ENCODE data around the gene POLN. TPM values are rescaled to one million over a fixed set of nuclear protein-coding genes. Genes with fewer than 3 reads are reported as not detected.
"Not testable (repeated sequence)": the region's sequence is repeated elsewhere in the genome, so short reads cannot be mapped to it uniquely, and the experiment has no call there.

Gene POLN
- total RNA-seq, 1 donor from 2014 or later: 8.4 TPM

- DNase-seq (ENCODE audit: low spot score): peak; percentile 79
Measured at GRCh38 chr4:2220016-2220630, 21.8 kb downstream of the POLN start.

DNA sequence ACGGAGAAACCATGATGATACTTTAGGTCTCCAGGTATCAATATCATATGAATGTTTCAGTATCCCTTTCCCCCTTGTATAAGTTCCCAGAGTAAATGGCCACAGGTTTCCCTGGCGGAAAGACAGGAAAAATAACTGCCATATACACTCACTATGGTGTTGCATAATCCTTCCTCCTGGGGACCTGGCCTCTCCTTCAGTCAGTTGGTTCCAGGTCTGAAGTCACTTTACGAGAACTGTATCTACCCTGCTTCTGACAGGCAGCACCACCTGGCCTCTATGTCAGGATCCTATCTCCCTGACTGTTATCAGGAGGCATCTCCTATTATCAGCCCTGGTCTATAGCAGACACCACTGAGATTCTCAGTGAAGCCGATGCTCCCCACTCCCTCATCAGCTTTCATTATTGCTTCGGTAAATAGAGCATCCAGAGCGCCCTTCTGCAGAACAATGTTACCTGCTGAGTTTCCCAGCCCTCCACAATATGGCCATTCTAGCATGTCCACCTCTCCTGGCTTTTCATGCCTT is 22.6 kb downstream of the POLN start:
- DNase-seq (ENCODE audit: low spot score): no peak

DNA sequence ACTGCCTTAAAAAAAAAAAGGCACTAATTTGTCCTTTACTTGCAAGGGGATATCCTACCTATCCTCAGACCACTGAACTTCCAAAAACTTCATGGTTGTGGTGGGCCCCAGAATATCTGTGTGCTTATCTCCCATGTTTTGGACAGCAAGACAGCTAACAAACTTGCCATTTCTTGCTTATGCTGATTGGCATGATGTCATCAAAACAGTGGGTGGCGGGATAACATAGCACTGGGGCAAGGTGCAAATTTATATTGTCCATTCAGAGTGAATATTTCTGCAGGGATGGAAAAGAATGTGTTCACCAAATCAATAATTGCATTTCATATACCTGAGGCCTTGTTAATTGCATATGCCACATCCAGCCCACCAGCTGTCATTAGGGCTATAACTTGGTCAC is 23.5 kb downstream of the POLN start:
- no peak for DNase-seq (ENCODE audit: low spot score)

- no peak for DNase-seq (ENCODE audit: low spot score)
Measured at GRCh38 chr4:2217726-2218125, 24.2 kb downstream of the POLN start.

DNA sequence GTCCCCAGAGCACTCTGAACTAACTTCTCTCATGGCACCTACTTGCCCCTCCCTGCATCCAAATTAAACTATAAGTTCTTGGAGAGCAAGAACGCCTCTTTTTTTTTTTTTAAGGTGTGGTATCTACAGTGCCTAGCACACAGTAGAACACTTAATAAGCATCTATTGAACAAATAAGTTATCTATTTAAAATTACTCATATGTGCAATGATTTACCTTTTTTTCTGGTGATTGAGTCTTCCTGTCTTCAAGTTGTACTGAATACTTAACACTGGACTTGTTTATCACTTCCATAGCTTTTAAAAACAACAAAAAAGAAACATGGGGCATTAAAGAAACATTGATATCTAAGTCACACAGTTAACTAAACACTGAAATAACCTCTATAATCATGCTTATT is 29.1 kb downstream of the POLN start:
- no peak for DNase-seq (ENCODE audit: low spot score)

DNA sequence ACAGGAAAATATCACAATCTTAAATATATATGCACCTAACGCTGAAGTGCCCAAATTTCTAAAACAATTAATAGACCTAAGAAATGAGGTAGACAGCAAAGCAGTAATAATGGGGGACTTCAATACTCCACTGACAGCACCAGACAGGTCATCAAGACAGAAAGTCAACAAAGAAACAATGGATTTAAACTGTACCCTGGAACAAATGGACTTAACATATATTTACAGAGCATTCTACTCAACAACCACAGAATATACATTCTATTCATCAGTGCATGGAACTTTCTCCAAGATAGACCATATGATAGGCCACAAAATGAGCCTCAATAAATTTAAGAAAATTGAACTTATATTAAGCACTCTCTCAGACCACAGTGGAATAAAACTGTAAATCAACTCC is 39.1 kb downstream of the POLN start:
- DNase-seq (ENCODE audit: low spot score): not testable (repeated sequence)

- no peak for DNase-seq (ENCODE audit: low spot score)
Measured at GRCh38 chr4:2194496-2194895, 47.4 kb downstream of the POLN start.

DNA sequence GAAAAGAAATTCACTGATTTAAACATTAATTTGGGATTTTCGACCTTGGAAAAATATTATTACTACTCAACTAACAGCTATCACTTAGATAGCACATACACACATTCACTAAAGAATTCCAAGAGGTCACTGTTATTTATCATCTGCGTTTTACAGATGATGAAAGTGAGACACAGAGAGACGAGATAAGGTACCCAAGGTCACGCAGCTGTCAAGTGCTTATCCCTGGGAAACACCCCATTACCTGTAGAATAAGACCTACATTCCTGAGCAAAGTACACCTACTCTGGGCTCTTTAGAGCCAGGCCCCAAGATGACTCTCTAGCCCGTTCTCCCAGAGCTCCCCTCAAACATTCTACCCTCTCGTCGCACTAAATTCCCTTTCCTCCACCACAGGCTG is 48.6 kb downstream of the POLN start:
- DNase-seq (ENCODE audit: low spot score): no peak

GRCh38 chr4:2186865-2187172 is 55.1 kb downstream of the POLN start:
- DNase-seq (ENCODE audit: low spot score): no peak

- DNase-seq (ENCODE audit: low spot score): no peak
Measured at GRCh38 chr4:2186133-2186864, 55.6 kb downstream of the POLN start.

- no peak for DNase-seq (ENCODE audit: low spot score)
Measured at GRCh38 chr4:2183394-2183793, 58.5 kb downstream of the POLN start.

DNA sequence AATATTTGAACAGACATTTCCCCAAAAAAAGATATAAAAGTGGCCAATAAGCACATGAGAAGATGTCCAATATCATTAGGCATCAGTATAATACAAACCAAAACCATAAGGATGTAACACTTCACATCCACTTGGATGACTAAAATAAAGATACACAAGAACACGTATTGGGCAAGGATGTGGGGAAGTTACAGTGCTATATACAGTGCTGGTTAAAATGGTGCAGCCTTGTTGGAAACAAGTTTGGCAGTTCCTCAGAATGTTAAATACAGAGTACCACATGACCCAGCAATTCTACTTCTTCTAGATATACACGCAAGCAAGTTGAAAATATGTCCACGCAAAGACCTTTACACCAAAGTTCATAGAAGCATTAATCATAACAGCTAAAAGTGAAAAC is 58.9 kb downstream of the POLN start:
- no peak for DNase-seq (ENCODE audit: low spot score)

DNA sequence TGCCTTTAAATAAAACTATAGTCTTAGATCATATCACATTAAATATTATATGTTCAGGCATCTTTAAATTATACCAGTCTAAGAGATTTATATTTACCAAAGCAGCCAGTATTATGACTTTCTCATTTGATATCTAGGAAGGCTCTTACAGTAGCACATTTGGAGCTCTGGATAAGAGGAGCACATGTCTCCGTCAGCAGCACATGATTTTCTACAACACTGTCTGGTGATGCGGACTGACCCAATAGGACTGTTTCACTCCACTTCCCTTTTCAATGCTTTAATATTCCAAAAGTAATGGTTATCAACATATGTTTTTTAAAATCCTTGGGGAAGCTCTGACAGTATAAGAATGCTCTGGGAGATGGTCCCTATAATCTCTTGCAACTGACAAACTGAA is 61.5 kb downstream of the POLN start:
- DNase-seq (ENCODE audit: low spot score): peak; percentile 50

GRCh38 chr4:2179717-2180116 is 62.2 kb downstream of the POLN start:
- DNase-seq (ENCODE audit: low spot score): no peak

- DNase-seq (ENCODE audit: low spot score): no peak
Measured at GRCh38 chr4:2178986-2179385, 62.9 kb downstream of the POLN start.

- no peak for DNase-seq (ENCODE audit: low spot score)
Measured at GRCh38 chr4:2177443-2178093, 64.4 kb downstream of the POLN start.

DNA sequence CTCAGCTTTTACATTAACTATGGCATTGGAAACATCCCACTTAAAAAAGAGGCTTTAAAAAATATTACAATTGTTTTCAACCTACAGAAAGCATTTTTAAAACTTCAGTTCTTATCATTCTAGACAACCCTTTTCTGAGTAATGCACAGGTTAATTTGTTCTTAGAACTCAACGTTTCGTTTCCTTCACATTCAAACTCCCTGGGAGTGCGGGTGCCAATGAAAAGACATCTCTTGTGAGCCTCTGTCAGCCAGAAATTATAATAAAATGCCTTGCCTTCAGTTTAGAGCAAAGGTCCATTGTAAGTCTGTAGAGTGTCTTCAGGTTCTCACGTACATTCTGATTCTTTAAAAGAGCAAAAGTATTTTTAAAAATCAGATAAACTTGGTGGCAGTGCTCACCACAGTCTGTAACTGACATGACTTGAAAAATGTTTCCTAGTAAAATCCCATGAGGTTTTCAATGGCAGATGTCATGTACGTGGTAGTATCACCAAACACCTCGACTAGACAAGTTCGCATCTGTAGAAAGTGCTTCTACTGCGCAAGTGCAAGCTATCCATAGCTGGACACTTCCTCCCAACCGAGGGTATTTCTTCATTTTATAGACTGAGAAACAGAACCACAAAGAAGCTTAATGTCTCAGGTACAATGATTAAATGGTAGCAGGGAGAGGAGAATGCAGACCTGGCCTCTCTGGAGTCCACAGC is 65.8 kb downstream of the POLN start:
- no peak for DNase-seq (ENCODE audit: low spot score)

GRCh38 chr4:2174061-2174460 is 67.9 kb downstream of the POLN start:
- no peak for DNase-seq (ENCODE audit: low spot score)

DNA sequence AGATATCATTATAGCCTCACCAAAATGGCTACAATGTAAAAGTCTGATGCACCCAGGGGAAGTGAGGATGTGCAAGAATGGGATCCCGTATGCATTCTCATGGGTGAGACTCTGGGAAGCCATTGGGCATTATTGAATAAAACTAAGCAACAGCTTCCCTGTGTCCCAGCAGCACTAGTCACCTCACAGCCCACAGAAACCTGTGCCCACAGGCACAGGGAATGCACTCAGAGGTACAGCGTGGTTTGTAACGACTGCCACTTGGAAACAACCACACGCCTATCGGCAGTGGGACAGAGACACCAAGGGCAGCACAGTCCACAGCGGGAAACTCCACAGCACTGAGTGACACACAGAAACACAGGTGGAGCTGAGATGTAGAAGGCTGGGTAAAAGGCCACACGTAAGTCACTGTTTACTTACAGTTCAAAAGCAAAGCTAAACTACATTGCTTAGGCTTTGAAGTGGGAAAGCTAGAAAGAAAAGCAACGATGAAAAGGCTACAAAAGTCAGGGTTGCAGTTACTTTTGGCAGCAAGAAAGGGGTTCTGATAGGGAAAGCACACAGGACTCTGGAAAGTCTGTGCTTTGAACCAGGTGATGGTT is 69.2 kb downstream of the POLN start:
- no peak for DNase-seq (ENCODE audit: low spot score)

- peak; percentile 27 for DNase-seq (ENCODE audit: low spot score)
Measured at GRCh38 chr4:2172161-2172560, 69.8 kb downstream of the POLN start.

DNA sequence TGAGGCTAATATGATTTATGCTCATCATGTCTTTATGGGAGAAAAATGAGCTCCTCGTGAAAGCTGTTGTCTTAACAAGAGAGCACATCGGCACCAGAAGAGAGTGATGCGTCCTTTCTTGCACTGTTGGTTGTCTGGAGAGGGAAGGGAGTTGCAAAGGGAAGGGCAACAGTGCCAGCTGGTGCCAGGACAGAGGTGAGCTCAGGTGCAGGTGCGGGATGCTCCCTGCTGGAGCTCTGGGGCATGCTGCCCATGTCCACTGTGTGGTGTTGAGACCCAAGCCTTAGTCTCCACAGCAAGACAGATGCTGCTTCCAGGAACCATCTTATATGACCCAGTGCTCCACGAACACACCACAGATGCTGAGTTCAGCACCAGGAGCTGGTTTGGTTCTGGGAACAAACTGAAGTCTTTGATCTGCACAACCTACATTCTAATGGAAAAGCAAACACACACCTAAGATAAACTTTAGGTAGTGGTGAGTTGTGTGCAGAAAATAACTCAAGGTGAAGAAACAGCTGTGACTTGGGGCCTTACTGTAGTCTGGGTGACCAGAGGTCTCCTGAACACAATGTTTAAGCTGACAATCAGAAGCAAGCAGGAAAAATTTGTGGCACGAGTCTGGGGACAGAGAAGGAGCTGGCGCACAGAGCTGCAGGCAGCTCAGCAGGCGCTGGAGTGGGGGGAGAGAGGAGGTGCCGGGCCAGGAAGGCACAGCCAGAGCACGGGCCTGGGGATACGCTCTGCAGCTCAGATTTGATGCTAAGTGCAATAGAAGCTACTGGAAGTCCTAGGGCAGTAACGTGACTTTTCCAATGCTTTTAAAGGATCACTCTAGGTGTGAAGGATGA is 73.2 kb downstream of the POLN start:
- no peak for DNase-seq (ENCODE audit: low spot score)

Measured in umbilical cord (tissue), 2 donors.